GM19351 (cell line): ENCODE measurements around the gene GOLGA8F.
"Not testable (repeated sequence)": the region's sequence is repeated elsewhere in the genome, so short reads cannot be mapped to it uniquely, and the experiment has no call there.

Experiments
- ATAC-seq: cut with Tn5 transposase; IDR thresholded peaks from one replicate; pipeline ENCODE4 v1.9.1; 2021; ENCODE audit warnings: mild to moderate bottlenecking, moderate library complexity; ENCODE audit not compliant: unreplicated experiment

Gene GOLGA8F

GRCh38 chr15:28378364-28378763, at the start of gene GOLGA8F:
GOLGA8F (plus strand) TSS chr15:28378664; CDS start chr15:28378762, 98 bp downstream.
- not testable (repeated sequence) for ATAC-seq

DNA sequence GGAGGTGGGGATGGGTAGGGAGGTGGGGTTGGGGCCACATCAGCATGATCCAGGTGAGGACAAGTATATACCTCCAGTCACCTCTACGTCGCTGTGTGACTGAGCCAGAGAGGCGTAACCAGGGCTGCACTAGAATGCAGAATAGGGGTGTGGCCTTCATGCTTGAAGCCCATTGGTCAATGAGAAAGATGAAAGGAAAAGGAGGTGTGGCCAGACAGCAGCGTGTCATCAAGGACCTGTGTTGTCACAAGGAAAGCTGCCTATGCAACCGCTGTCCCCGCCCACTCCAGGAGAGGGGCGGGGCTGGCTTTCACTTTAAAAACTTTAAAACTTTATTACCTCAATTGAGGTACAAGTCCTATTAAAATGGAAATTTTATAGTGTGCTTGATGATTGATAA, 20.5 kb upstream of the GOLGA8F start, which contains the start of gene GOLGA6L24:
GOLGA6L24 (minus strand) TSS at position 101 of the 400 bp plus-strand sequence; CDS start at position 40, 61 bp downstream.
- not testable (repeated sequence) for ATAC-seq

DNA sequence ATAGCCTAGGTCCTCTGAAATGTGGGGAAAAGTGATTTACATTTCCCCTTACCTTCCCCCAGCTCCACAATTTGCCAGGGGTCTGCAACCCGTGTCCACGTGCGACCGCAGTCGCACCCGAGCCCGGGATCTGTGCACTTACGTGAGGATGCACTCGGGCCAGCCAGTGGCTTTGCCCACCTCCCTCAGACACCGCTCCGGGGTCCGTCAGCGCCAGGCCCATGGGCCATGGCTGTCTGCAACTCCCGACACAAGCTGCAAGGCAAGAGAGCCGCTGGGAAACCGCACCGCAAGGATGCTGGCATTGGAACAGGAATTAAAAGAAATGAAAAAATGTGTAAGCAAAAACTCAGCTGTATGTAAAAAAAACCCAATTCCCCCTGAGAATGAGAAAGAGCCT, 13.0 kb upstream of the GOLGA8F start:
- ATAC-seq = not testable (repeated sequence)

DNA sequence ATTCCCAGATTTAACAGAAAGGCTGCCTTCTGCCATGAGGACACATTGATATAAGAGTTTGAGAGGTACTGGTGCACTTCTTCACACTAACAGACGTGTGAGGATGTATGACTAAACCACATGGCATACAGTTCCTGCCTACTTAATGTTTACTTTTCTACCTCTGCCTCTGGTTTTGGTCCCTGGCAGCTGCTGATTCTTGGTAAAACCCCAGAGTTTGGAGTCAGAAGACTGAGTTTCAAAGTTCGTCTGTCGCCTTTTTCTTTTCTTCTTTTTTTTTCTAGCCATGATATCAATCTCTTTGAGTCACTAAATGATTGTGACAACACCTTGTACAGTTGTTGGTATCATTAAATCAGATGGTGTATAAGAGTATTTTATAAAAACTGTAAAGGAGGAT, 1.6 kb downstream of the GOLGA8F start:
- ATAC-seq = not testable (repeated sequence)

DNA sequence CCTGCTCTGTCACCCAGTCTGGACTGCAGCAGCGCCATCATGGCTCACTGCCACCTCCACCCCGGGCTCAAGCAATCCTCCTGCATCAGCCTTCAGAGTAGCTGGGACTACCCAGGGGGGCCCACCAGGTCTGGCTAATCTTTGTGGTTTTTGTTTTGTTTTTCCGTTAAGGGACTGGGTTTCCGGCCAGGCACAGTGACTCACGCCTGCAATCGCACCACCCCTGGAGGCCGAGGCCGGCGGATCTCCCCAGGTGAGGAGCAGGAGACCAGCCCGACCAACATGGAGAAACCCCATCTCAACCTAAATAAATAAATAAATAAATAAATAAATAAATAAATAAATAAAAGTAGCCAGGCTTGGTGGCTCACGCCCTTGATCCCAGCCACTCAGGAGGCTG, 17.6 kb downstream of the GOLGA8F start:
- not testable (repeated sequence) for ATAC-seq

DNA sequence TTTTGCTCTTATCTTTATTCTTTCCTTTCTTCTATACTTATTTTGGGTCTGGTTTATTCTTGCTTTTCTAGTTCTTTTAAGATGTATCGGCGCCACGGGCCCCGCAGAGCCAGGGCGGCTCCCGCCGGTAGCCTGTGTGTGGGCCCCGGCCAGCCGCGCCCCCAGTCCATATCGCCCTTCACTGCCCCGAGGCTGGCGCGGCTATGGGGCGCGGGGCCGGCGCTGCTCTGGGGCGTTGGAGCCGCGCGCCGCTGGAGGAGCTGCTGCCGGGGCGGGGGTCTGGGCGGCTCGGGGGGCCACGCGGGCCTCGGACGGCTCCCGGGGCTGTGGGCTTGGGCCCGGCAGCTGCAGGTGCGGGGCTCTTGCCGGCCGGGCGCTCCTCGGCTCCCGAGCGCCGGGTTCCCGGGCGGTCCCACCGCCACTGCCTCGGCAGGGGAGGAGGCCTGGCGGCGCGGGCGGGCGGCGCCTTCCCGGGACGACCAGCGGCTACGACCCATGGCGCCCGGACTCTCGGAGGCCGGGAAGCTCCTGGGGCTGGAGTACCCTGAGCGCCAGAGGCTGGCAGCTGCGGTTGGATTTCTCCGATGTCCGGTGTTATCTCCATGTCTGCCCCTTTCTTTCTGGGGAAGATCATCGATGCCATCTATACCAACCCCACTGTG, 24.4 kb downstream of the GOLGA8F start:
- not testable (repeated sequence) for ATAC-seq

DNA sequence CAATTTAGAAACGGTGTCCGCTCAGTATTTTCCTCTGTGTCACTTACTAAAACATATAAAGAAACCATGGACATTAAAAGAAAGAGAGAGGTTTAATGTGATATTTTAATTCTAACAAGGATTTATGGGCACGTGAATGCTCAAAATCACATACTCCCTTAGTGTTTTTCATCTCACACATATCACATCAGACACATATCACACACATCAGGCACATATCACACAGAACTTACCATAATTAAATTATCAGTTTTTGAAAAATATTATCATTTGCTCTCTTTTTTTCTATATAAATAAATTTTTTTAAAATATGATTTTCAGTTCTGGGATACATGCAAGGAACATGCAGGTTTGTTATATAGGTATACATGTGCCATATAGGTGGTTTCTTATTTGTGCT, 42.0 kb downstream of the GOLGA8F start:
- ATAC-seq = not testable (repeated sequence)

DNA sequence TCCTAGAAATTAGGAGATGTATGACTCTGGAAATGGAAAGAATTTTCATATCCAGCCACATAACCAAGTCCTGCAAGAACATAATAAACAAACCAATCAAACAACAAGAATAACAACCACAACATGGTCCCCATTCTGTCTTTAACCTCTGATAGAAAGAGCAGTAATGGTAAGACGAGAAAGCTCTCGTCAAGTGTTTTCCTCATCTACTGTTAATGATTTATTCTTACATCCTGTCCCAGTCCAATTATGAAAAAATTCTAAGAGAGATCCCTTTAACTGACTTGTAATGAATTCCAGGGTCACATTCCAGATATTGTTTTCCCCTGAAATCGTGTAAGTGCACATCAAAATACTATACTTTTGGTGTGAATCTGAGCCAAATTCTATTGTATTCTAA, 57.1 kb downstream of the GOLGA8F start:
- not testable (repeated sequence) for ATAC-seq
